GM06990 (cell line): ENCODE results near the gene TNRC6A.

Experiments used
- DNase-seq: peaks from one replicate; pipeline ENCODE4 v3.0.0-alpha.2; 2011; ENCODE audit not compliant: insufficient read length; ENCODE audit errors: extremely low read depth
- H3K27me3 ChIP-seq: replicated peaks from 2 replicates; pipeline ENCODE4 v1.6.0; 2011; ENCODE audit warnings: low read length; ENCODE audit not compliant: control insufficient read depth, insufficient read depth
- H3K36me3 ChIP-seq: 2 replicates; pipeline ENCODE4 v1.5.1; 2011; ENCODE audit warnings: low read length; ENCODE audit not compliant: control insufficient read depth, insufficient read depth
- H3K4me3 ChIP-seq: replicated peaks from 2 replicates; pipeline ENCODE4 v1.5.1; 2011; ENCODE audit warnings: low read depth, mild to moderate bottlenecking, control low read depth, low read length
- CTCF ChIP-seq: IDR thresholded peaks from 2 replicates; pipeline ENCODE4 v1.5.1; 2011; ENCODE audit warnings: low read length, control low read depth, mild to moderate bottlenecking, inconsistent platforms; ENCODE audit not compliant: insufficient read depth, poor library complexity, severe bottlenecking

TNRC6A gene

DNA sequence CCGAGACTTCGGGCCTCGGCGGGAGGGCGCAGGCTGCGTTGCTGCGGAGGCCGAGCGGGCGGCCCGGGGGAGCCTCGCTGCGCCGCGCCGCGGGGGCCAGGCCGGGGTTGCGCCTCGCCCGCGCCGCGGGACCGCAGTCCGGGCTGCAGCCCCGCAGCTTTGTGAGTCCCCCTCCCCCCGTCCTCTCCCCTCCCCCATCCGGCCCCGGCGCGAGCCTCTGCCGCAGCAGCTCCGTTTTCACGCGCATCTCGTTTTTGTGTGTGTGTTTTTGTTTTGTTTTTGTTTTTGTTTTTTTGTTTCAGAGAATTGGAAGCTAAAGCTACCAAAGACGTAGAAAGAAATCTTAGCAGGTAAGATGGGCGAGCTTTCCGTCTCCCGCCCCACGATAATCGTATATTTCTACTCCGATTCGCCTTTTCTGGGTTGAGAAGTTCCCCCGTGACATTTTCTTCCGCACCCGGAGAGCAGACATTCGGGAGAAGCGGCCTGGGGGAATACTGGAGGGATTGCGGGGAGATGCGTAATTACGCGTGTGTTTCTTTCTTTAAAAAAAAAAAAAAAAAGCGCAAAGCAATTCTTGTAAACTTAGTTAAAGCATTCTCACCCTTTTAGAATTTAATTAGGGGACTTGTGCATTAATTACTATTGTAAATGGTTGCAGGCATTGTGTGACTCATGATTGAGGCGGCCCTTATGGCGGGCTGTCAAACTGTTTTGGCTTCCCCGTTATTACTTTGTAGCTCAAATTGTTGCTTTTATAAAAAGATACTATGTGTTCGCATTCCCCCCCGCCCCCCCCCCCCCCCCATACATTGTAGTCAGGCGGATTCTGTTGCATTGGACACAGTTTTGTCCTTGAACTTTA is 732 bp downstream of the TNRC6A start:
- no peak for TF ChIP-seq CTCF
- Histone ChIP-seq H3K4me3 (peak overlapping the region; percentile 82), H3K36me3 (peaks cover 2% of the 10 kb centered on the region), H3K27me3 (no peaks in the 10 kb centered on the region)
- no peak for DNase-seq

DNA sequence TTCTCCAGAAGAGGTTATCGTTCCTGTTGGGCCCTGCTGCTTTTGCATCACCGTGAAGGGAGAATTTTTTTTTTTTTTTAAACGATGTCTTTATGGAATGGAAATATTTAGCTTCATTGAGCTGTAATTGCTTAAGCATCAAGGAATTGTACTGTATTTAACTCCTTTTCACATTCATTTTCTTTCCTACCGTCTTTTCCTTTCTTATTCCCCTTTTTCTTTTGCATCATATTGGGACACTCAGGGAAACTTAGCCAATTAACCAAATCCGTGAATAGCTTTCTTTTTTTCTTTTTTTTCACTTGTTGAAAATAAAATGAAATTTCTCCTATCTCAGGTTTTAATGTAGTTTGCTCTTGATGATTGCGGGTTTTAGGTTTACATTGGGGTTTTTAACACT is 1.5 kb downstream of the TNRC6A start:
- Histone ChIP-seq H3K4me3 (peak overlapping the region; percentile 82), H3K27me3 (no peaks in the 10 kb centered on the region), H3K36me3 (peaks cover 2% of the 10 kb centered on the region)
- no peak for DNase-seq
- TF ChIP-seq CTCF: no peak

DNA sequence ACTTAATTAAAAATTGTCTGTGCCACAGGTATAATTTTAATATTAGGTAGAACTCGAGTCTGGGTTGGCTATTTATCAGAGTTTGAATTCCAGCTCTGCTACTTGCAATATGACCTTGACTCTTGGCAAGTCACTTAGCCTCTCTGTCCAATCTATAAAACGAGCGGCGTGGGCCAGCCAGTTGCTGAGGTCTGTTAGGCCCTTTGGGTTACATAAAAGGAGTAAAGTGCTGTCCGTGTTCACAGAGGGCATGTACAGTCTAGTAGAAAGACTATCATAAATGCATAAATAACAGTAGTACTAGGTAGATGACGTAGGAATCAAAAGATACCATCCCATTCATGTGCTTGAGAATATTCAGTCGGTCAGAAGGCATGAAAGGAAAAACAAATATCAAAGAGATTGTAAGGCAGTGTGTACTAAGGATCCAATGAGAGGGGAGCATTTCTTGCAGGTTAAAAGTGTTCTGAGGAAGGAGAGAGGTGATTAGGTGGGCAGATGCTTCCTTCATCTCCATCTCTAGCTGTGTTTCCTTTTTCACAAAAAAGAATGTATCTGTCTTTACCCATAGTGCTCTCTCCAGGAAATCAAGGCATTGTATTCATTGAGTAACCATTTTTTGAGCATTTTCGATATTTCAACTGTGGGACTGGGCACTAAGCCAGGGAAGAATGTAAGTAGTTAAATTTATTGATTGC is 2.4 kb downstream of the TNRC6A start:
- TF ChIP-seq CTCF: no peak
- no peak for DNase-seq
- Histone ChIP-seq H3K27me3 (no peaks in the 10 kb centered on the region), H3K36me3 (peaks cover 2% of the 10 kb centered on the region), H3K4me3 (no peak overlapping the region)

DNA sequence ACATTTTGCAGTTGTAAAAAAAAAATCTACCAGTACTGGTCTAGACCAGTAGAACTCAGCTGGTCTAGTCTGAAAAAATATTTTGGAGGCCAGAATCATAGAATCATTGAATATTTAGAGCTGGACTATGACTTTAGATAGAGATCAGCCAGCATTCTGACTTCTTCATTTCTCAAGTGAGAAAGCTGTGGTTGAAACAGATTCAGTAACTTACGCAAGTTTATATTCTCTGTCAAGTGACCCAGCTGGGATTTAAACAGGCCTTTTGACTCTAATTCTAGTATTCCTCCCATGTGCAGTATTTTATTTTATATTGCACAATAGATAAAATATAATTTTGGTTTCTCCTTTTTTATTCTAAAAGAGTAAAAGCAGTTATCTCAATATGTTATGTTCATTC is 4.9 kb downstream of the TNRC6A start:
- TF ChIP-seq CTCF: no peak
- H3K4me3 ChIP-seq: no peak overlapping the region
- peak; percentile 20 for DNase-seq
- no peaks in the 10 kb centered on the region for H3K27me3 ChIP-seq
- H3K36me3 ChIP-seq: peaks cover 2% of the 10 kb centered on the region

DNA sequence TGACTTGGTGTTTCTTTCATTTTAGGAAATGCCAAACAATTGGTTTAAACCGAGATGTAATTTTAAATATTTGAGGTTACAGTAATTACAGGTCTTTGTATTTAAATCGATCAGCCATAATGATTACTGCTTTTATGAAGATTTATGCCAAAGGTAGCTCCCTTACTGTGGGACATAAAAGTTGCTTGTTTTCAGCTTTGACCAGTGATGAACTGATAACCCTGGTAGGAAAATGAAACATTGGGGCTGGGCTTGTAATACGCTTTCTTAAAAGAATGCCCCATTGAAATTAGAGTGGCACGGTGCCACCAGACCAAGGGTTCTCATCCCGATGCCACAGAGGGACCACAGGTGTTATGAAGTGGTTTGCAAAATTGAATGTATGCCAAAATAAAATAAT is 7.3 kb downstream of the TNRC6A start:
- peaks cover 2% of the 10 kb centered on the region for H3K36me3 ChIP-seq
- DNase-seq: no peak
- no peak overlapping the region for H3K4me3 ChIP-seq
- no peaks in the 10 kb centered on the region for H3K27me3 ChIP-seq
- no peak for TF ChIP-seq CTCF
